ENCODE data around the gene KRT71. TPM values are rescaled to one million over a fixed set of nuclear protein-coding genes. Genes with fewer than 3 reads are reported as not detected.

Gene KRT71
- total RNA-seq, 1 experiment from 2014 or later, result not detected

DNA sequence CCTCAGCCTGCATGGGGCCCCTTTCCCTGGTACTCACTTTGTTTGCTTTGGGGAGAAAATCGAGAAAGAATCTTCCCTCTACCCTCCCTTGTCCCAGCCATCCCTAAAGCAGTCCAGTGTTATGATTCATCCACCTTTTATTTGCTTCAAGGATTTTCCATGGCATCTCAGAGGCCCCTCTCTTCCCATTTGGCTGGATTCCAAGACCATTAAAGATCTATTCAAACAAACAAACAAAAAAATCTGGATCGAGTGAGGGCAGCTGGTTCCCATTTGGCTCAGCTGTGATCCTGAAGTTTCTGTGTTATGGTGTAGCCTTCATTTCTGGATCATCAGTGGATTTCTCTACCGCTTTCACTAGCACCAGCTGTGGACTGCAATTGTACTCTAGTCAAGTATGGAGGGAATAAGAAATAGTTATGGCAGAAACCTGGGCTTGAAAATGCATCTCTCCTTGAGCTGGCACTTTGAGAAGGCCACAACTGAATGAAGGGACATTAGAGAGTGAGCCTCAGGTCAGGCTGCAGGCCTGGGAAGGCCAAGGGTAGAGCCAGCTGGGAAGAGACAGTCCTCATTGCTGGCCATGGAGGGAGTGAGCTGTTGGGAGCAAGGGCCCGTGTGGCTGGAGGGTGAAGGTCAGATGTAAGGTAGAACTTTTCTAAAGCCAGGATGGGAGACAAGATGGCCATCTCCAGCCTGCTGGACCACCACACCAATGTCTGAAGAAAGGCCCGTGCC, 13.7 kb downstream of the KRT71 start:
- Histone ChIP-seq H3K27ac (ENCODE audit: low read length) (no peak overlapping the region), H3K4me3 (ENCODE audit: low read depth in 2 of 2, low read length in 2 of 2) (no peak overlapping the region), H3K4me1 (ENCODE audit: control insufficient read depth, insufficient read depth, low read length) (peaks cover 10% of the 10 kb centered on the region), H3K36me3 (ENCODE audit: control insufficient read depth, insufficient read depth, low read length) (no peaks in the 10 kb centered on the region), H3K9me3 (ENCODE audit: control insufficient read depth, insufficient read depth, low read depth, low read length) (no peaks in the 10 kb centered on the region), H3K27me3 (ENCODE audit: control insufficient read depth, insufficient read depth, low read length) (no peaks in the 10 kb centered on the region)
- ATAC-seq (peak; percentile 72; the same call in 1 of the 2 replicates), DNase-seq (ENCODE audit: low read depth, low spot score) (no peak)
- CTCF ChIA-PET, result no interaction called here
- TF ChIP-seq, protein P1, sequence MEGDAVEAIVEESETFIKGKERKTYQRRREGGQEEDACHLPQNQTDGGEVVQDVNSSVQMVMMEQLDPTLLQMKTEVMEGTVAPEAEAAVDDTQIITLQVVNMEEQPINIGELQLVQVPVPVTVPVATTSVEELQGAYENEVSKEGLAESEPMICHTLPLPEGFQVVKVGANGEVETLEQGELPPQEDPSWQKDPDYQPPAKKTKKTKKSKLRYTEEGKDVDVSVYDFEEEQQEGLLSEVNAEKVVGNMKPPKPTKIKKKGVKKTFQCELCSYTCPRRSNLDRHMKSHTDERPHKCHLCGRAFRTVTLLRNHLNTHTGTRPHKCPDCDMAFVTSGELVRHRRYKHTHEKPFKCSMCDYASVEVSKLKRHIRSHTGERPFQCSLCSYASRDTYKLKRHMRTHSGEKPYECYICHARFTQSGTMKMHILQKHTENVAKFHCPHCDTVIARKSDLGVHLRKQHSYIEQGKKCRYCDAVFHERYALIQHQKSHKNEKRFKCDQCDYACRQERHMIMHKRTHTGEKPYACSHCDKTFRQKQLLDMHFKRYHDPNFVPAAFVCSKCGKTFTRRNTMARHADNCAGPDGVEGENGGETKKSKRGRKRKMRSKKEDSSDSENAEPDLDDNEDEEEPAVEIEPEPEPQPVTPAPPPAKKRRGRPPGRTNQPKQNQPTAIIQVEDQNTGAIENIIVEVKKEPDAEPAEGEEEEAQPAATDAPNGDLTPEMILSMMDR (IDR thresholded peaks at IDR 0.05), result no peak
- POLR2A ChIA-PET, result no interaction called here
- intact Hi-C loops (cut with micrococcal nuclease; ENCODE audit: unreplicated experiment) (no loop called here), in situ Hi-C loops (cut with HindIII; ENCODE audit: low pct_unique_long_range_greater_than_20kb, low sequenced_read_pairs) (no loop called here)
- BruUV-seq (replicated peaks), result no TSS peak

DNA sequence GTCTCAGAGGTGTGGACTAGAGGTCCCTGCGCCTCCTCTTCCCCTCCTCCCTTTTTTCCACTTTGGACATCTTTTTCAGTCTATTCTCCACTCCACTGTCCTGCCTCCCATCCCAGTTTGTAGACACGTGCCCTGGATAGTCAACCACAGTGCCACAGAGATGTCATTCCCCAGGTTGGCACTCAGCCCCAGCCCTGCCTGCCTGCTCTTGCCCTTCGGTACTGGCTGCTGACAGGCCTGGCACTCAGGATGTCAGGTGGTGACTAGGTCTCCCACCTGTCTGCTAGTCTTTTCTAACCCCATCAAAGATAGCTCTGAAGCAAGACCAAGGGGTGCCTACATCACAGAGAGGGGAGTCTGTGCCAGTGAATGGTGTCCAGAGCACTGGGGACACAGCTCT, 15.8 kb downstream of the KRT71 start:
- CTCF ChIA-PET, result no interaction called here
- no TSS peak for BruUV-seq (replicated peaks)
- Histone ChIP-seq H3K27me3 (ENCODE audit: control insufficient read depth, insufficient read depth, low read length) (no peaks in the 10 kb centered on the region), H3K36me3 (ENCODE audit: control insufficient read depth, insufficient read depth, low read length) (no peaks in the 10 kb centered on the region), H3K9me3 (ENCODE audit: control insufficient read depth, insufficient read depth, low read depth, low read length) (no peaks in the 10 kb centered on the region), H3K27ac (ENCODE audit: low read length) (no peak overlapping the region), H3K4me1 (ENCODE audit: control insufficient read depth, insufficient read depth, low read length) (peaks cover 10% of the 10 kb centered on the region), H3K4me3 (ENCODE audit: low read depth in 2 of 2, low read length in 2 of 2) (no peak overlapping the region)
- no peak for ATAC-seq
- TF ChIP-seq TCF7L2 (IDR thresholded peaks at IDR 0.05; ENCODE audit: low read depth, low read length) (no peak), POLR2AphosphoS5 (IDR thresholded peaks at IDR 0.05; ENCODE audit: low read depth, low read length) (no peak), SIN3A (IDR thresholded peaks at IDR 0.05; ENCODE audit: borderline replicate concordance, insufficient read depth, low read depth, low read length) (no peak)
- TF ChIP-seq, protein P1 (IDR thresholded peaks at IDR 0.05), result no peak
- TF ChIP-seq, protein P2, sequence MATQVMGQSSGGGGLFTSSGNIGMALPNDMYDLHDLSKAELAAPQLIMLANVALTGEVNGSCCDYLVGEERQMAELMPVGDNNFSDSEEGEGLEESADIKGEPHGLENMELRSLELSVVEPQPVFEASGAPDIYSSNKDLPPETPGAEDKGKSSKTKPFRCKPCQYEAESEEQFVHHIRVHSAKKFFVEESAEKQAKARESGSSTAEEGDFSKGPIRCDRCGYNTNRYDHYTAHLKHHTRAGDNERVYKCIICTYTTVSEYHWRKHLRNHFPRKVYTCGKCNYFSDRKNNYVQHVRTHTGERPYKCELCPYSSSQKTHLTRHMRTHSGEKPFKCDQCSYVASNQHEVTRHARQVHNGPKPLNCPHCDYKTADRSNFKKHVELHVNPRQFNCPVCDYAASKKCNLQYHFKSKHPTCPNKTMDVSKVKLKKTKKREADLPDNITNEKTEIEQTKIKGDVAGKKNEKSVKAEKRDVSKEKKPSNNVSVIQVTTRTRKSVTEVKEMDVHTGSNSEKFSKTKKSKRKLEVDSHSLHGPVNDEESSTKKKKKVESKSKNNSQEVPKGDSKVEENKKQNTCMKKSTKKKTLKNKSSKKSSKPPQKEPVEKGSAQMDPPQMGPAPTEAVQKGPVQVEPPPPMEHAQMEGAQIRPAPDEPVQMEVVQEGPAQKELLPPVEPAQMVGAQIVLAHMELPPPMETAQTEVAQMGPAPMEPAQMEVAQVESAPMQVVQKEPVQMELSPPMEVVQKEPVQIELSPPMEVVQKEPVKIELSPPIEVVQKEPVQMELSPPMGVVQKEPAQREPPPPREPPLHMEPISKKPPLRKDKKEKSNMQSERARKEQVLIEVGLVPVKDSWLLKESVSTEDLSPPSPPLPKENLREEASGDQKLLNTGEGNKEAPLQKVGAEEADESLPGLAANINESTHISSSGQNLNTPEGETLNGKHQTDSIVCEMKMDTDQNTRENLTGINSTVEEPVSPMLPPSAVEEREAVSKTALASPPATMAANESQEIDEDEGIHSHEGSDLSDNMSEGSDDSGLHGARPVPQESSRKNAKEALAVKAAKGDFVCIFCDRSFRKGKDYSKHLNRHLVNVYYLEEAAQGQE (IDR thresholded peaks at IDR 0.05; ENCODE audit: insufficient read depth in 1 of 2, low read depth in 2 of 2, low read length in 1 of 2), result no peak
- POLR2A ChIA-PET, result no interaction called here
- DNase-seq (ENCODE audit: low read depth, low spot score), result no peak
- intact Hi-C loops (cut with micrococcal nuclease; ENCODE audit: unreplicated experiment), result no loop called here
- in situ Hi-C loops (cut with HindIII; ENCODE audit: low pct_unique_long_range_greater_than_20kb, low sequenced_read_pairs), result no loop called here

Measured in Panc1 (cell line).